Measurements from ENCODE around the gene CHST11.

GRCh38 chr12:104775731-104776231, 319.0 kb downstream of the CHST11 start:
- TF ChIP-seq CTCF (IDR thresholded peaks at IDR 0.05), result no peak
- no peak for TF ChIP-seq POLR2A (IDR thresholded peaks at IDR 0.05)

Data from ovary (tissue), 3 donors.